CD4-positive, alpha-beta T cell treated with Interferon alpha-2 for 1 hour (primary cell): Measurements from ENCODE around the gene BANP.
"Not testable (repeated sequence)": the region's sequence is repeated elsewhere in the genome, so short reads cannot be mapped to it uniquely, and the experiment has no call there.

ENCODE experiments used
- DNase-seq, 2 donors: peaks; one replicate each; pipeline ENCODE4 v3.0.0-alpha.2; 2020 to 2022

The BANP gene

GRCh38 chr16:88067530-88068411, 116.5 kb downstream of the BANP start:
- no peak for DNase-seq

- no peak for DNase-seq
Observed at GRCh38 chr16:88068476-88069396, 117.5 kb downstream of the BANP start.

- peak in 1 of 2 donors; percentile 85 for DNase-seq
Observed at GRCh38 chr16:88069397-88070168, 118.3 kb downstream of the BANP start.

- no peak for DNase-seq
Observed at GRCh38 chr16:88070341-88070740, 119.1 kb downstream of the BANP start.

- no peak for DNase-seq
Observed at GRCh38 chr16:88070989-88071625, 119.9 kb downstream of the BANP start.

GRCh38 chr16:88071908-88072307, 120.7 kb downstream of the BANP start:
- DNase-seq = no peak

GRCh38 chr16:88072571-88073001, 121.4 kb downstream of the BANP start:
- DNase-seq = no peak

GRCh38 chr16:88073201-88073721, 122.0 kb downstream of the BANP start:
- DNase-seq = no peak

GRCh38 chr16:88074041-88074440, 122.8 kb downstream of the BANP start:
- DNase-seq = no peak

GRCh38 chr16:88076211-88076931, 125.1 kb downstream of the BANP start:
- no peak for DNase-seq

GRCh38 chr16:88076932-88077320, 125.7 kb downstream of the BANP start:
- not testable (repeated sequence) for DNase-seq

GRCh38 chr16:88077328-88078108, 126.3 kb downstream of the BANP start:
- DNase-seq = no peak

- no peak for DNase-seq
Observed at GRCh38 chr16:88078111-88078775, 127.0 kb downstream of the BANP start.

- DNase-seq = no peak
Observed at GRCh38 chr16:88083582-88083981, 132.3 kb downstream of the BANP start.

- no peak for DNase-seq
Observed at GRCh38 chr16:88084881-88085280, 133.6 kb downstream of the BANP start.

GRCh38 chr16:88086571-88087516, 135.6 kb downstream of the BANP start:
- no peak for DNase-seq

- no peak for DNase-seq
Observed at GRCh38 chr16:88087517-88087877, 136.3 kb downstream of the BANP start.

GRCh38 chr16:88088161-88088581, 136.9 kb downstream of the BANP start:
- no peak for DNase-seq

- not testable (repeated sequence) for DNase-seq
Observed at GRCh38 chr16:88088611-88089010, 137.4 kb downstream of the BANP start.
